Measurements from ENCODE around the gene IKBKE. TPM values are rescaled to one million over a fixed set of nuclear protein-coding genes. Genes with fewer than 3 reads are reported as not detected.

Gene IKBKE
- total RNA-seq, 2 experiments from 2014 or later, result 64.8 to 72.7 TPM

DNA sequence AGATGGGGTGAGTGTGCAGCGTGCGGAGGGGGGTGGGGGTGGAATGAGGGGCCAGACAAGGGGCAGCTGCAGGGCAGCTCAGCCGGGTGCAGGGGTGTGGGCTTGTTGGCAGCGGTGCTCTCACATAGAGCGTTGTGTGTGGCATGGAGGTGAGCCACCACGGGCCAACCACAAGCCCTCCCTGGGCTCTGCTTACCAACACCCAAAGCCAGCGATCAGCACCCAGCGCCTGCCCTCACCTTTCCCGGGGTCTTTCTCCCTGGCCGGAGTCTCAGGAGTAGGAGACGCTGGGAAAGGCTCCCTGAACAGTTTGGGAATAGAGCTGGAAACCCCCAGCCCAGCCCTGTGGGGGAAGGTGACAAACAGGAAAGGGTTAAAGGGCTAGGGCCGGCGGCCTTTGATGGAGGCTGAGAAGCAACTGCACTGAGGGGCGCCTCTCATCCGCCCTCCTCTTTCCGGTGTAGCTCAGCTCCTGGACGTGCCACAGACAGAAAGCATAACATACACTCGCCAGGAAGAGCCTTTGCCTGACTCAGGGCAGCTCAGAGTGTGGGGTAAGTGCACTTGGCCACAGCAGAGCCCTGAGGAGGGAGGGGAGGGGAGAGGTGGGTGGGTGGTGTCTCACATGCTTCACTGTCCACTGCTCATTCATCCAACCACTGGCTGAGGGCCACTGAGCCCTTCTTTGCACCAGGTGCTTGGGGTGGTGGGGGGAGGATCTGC is 577 bp downstream of the IKBKE start:
- H3K4me1 Mint-ChIP-seq, result peaks cover 87% of the 10 kb centered on the region
- peak overlapping the region; percentile 91 for H3K4me3 Mint-ChIP-seq
- H3K27ac Mint-ChIP-seq, result peak overlapping the region; percentile 92
- peaks cover 30% of the 10 kb centered on the region for H3K36me3 Mint-ChIP-seq
- DNase-seq, result peak; percentile 86
- H3K27me3 Mint-ChIP-seq, result no peaks in the 10 kb centered on the region
- H3K9me3 Mint-ChIP-seq (ENCODE audit: low read depth), result no peaks in the 10 kb centered on the region
- CTCF ChIA-PET, result interaction anchor here (0.8 to 5.2 kb wide), 18 partner anchors 9 to 216 kb away, joined by 3 to 60 read pairs (median 10); partner anchors contain the start of genes DYRK3, EIF2D and RASSF5
- ATAC-seq, result peak; percentile 69

DNA sequence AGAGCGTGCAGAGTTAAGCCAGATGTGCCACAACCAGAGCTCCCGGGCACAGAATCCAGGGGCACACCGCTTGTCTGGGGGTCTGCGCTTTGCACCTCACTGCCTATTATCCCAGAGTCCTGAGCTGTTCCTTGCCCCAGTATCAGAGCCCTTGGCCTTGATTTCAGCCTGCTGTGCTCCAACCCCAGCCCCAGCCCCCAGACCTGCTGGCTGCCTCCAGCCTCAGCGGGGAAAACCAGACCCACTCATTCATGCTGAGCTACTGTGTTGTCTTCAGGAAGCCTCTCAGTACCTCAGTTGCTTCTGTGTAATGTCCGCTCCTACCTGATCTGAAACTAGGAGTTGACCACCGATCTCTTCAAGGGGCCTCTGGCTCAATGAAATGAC is 1.1 kb downstream of the IKBKE start:
- peak; percentile 4 for ATAC-seq
- Mint-ChIP-seq H3K27me3 (no peaks in the 10 kb centered on the region), H3K36me3 (peaks cover 35% of the 10 kb centered on the region), H3K9me3 (ENCODE audit: low read depth) (no peaks in the 10 kb centered on the region), H3K4me3 (peak overlapping the region; percentile 91), H3K4me1 (peaks cover 84% of the 10 kb centered on the region), H3K27ac (peak overlapping the region; percentile 92)
- CTCF ChIA-PET, result interaction anchor here (0.9 to 5.2 kb wide), 17 partner anchors 9 to 195 kb away, joined by 3 to 60 read pairs (median 11); partner anchors contain the start of genes DYRK3, EIF2D and RASSF5
- peak; percentile 57 for DNase-seq

- peak overlapping the region; percentile 91 for H3K4me3 Mint-ChIP-seq
- CTCF ChIA-PET, result interaction anchor here (1.1 to 5.2 kb wide), 8 partner anchors 8 to 192 kb away, joined by 3 to 60 read pairs (median 14); partner anchors contain the start of gene DYRK3
- H3K27me3 Mint-ChIP-seq, result no peaks in the 10 kb centered on the region
- ATAC-seq (peak; percentile 11), DNase-seq (peak; percentile 64)
- peak overlapping the region; percentile 92 for H3K27ac Mint-ChIP-seq
- peaks cover 41% of the 10 kb centered on the region for H3K36me3 Mint-ChIP-seq
- peaks cover 78% of the 10 kb centered on the region for H3K4me1 Mint-ChIP-seq
- no peaks in the 10 kb centered on the region for H3K9me3 Mint-ChIP-seq (ENCODE audit: low read depth)
These were observed 1.7 kb downstream of the IKBKE start for GRCh38 chr1:206472024-206472423.

- peak overlapping the region; percentile 92 for H3K27ac Mint-ChIP-seq
- H3K4me3 Mint-ChIP-seq, result peak overlapping the region; percentile 91
- peaks cover 74% of the 10 kb centered on the region for H3K4me1 Mint-ChIP-seq
- no peaks in the 10 kb centered on the region for H3K9me3 Mint-ChIP-seq (ENCODE audit: low read depth)
- DNase-seq (peak; percentile 70), ATAC-seq (peak; percentile 7)
- CTCF ChIA-PET, result interaction anchor here (1.1 to 5.2 kb wide), 7 partner anchors 8 to 191 kb away, joined by 3 to 60 read pairs (median 15); partner anchors contain the start of gene DYRK3
- peaks cover 44% of the 10 kb centered on the region for H3K36me3 Mint-ChIP-seq
- H3K27me3 Mint-ChIP-seq, result no peaks in the 10 kb centered on the region
These were observed 2.2 kb downstream of the IKBKE start for GRCh38 chr1:206472454-206472853.

GRCh38 chr1:206472886-206473285 is 2.6 kb downstream of the IKBKE start:
- Mint-ChIP-seq H3K9me3 (ENCODE audit: low read depth) (no peaks in the 10 kb centered on the region), H3K27me3 (no peaks in the 10 kb centered on the region), H3K36me3 (peaks cover 44% of the 10 kb centered on the region), H3K4me3 (peak overlapping the region; percentile 91), H3K4me1 (peaks cover 70% of the 10 kb centered on the region), H3K27ac (peak overlapping the region; percentile 92)
- CTCF ChIA-PET, result interaction anchor here (2.7 to 5.2 kb wide), 3 partner anchors 11 to 163 kb away, joined by 7 to 58 read pairs (median 20); partner anchors contain the start of gene DYRK3
- ATAC-seq (no peak), DNase-seq (no peak)

DNA sequence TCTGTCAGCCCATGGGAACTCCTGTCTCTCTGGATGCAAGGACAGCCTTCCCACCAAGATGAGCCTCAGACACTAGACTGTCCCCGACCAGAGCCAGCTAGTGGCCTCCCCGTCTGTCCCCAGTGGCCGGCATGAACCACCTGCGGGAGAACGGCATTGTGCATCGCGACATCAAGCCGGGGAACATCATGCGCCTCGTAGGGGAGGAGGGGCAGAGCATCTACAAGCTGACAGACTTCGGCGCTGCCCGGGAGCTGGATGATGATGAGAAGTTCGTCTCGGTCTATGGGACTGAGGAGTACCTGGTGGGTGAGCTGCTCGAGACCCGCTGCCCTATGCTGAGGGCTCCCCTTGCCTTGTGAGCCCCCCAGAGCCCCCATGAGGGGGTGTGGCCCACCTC is 5.8 kb downstream of the IKBKE start:
- H3K9me3 Mint-ChIP-seq (ENCODE audit: low read depth), result no peaks in the 10 kb centered on the region
- peaks cover 48% of the 10 kb centered on the region for H3K4me1 Mint-ChIP-seq
- ATAC-seq (no peak), DNase-seq (no peak)
- H3K27ac Mint-ChIP-seq, result no peak overlapping the region
- no peaks in the 10 kb centered on the region for H3K27me3 Mint-ChIP-seq
- CTCF ChIA-PET, result interaction anchor here (1.9 kb wide), 1 partner anchor 14 kb away, joined by 7 read pairs; no protein-coding TSS in a partner anchor
- H3K4me3 Mint-ChIP-seq, result no peak overlapping the region
- peaks cover 57% of the 10 kb centered on the region for H3K36me3 Mint-ChIP-seq

GRCh38 chr1:206476591-206476990 is 6.3 kb downstream of the IKBKE start:
- H3K4me1 Mint-ChIP-seq, result peaks cover 43% of the 10 kb centered on the region

GRCh38 chr1:206477110-206477509 is 6.8 kb downstream of the IKBKE start:
- Mint-ChIP-seq H3K4me3 (no peak overlapping the region), H3K36me3 (peaks cover 55% of the 10 kb centered on the region), H3K27ac (no peak overlapping the region), H3K4me1 (peaks cover 38% of the 10 kb centered on the region), H3K27me3 (no peaks in the 10 kb centered on the region), H3K9me3 (ENCODE audit: low read depth) (no peaks in the 10 kb centered on the region)
- CTCF ChIA-PET, result interaction anchor here (1.2 to 3.6 kb wide), 4 partner anchors 10 to 187 kb away, joined by 4 to 33 read pairs (median 6); no protein-coding TSS in a partner anchor
- DNase-seq (no peak), ATAC-seq (no peak)

More at GRCh38 chr1:206476591-206476990, 6.3 kb downstream of the IKBKE start:
- Mint-ChIP-seq H3K27ac (no peak overlapping the region), H3K9me3 (ENCODE audit: low read depth) (no peaks in the 10 kb centered on the region), H3K36me3 (peaks cover 58% of the 10 kb centered on the region), H3K4me3 (no peak overlapping the region), H3K27me3 (no peaks in the 10 kb centered on the region)
- ATAC-seq, result no peak
- CTCF ChIA-PET, result interaction anchor here (1.2 to 3.6 kb wide), 4 partner anchors 9 to 187 kb away, joined by 4 to 33 read pairs (median 6); no protein-coding TSS in a partner anchor
- DNase-seq, result no peak

DNA sequence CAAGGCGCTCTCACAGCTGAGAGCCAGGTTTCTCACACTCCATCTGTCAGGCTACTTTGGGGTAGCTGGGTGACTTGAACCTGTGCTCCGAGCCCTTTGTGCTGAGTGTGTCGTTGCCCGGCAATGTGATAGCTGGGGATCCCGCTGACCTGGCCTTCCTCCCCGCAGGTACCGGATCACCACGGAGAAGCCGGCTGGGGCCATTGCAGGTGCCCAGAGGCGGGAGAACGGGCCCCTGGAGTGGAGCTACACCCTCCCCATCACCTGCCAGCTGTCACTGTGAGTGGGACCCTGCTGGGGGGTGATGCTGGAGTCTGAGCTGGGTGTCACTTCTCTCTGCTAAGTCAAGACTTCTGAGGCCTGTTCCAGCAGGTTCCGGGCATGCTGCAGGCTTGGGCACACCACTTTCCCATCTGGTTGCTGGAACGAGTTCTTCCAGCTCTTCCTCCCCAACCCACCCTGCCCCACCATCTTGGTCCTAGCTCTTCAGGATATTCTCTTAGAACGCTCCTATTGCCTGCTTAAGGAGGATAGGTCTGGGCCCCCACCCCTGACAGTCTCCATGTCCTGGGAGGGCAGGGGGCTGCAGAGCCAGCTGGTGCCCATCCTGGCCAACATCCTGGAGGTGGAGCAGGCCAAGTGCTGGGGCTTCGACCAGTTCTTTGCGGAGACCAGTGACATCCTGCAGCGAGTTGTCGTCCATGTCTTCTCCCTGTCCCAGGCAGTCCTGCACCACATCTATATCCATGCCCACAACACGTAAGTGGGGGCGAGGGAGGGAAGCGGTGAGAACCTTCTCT is 7.5 kb downstream of the IKBKE start:
- CTCF ChIA-PET, result interaction anchor here (0.6 to 5.7 kb wide), 9 partner anchors 7 to 738 kb away, joined by 3 to 60 read pairs (median 7); partner anchors contain the start of gene IKBKE
- no peaks in the 10 kb centered on the region for H3K9me3 Mint-ChIP-seq (ENCODE audit: low read depth)
- peaks cover 31% of the 10 kb centered on the region for H3K4me1 Mint-ChIP-seq
- no peaks in the 10 kb centered on the region for H3K27me3 Mint-ChIP-seq
- H3K36me3 Mint-ChIP-seq, result peaks cover 52% of the 10 kb centered on the region
- H3K27ac Mint-ChIP-seq, result no peak overlapping the region
- no peak for ATAC-seq
- DNase-seq, result no peak
- no peak overlapping the region for H3K4me3 Mint-ChIP-seq

GRCh38 chr1:206478746-206479145 is 8.5 kb downstream of the IKBKE start:
- H3K4me1 Mint-ChIP-seq, result peaks cover 23% of the 10 kb centered on the region
- ATAC-seq (no peak), DNase-seq (no peak)
- no peak overlapping the region for H3K4me3 Mint-ChIP-seq
- no peaks in the 10 kb centered on the region for H3K27me3 Mint-ChIP-seq
- H3K9me3 Mint-ChIP-seq (ENCODE audit: low read depth), result no peaks in the 10 kb centered on the region
- H3K36me3 Mint-ChIP-seq, result peaks cover 54% of the 10 kb centered on the region
- CTCF ChIA-PET, result interaction anchor here (0.5 to 5.7 kb wide), 35 partner anchors 8 to 735 kb away, joined by 3 to 60 read pairs (median 5); partner anchors contain the start of genes DYRK3, EIF2D, IKBKE and RASSF5
- no peak overlapping the region for H3K27ac Mint-ChIP-seq

GRCh38 chr1:206479183-206480125 is 9.2 kb downstream of the IKBKE start:
- Mint-ChIP-seq H3K27me3 (no peaks in the 10 kb centered on the region), H3K36me3 (peaks cover 48% of the 10 kb centered on the region), H3K4me1 (peaks cover 17% of the 10 kb centered on the region), H3K4me3 (no peak overlapping the region), H3K9me3 (ENCODE audit: low read depth) (no peaks in the 10 kb centered on the region), H3K27ac (peak overlapping the region; percentile 61)
- ATAC-seq (peak; percentile 72), DNase-seq (peak; percentile 80)
- CTCF ChIA-PET, result interaction anchor here (0.7 to 5.7 kb wide), 44 partner anchors 9 to 233 kb away, joined by 3 to 60 read pairs (median 5); partner anchors contain the start of genes DYRK3, EIF2D, IKBKE and RASSF5

DNA sequence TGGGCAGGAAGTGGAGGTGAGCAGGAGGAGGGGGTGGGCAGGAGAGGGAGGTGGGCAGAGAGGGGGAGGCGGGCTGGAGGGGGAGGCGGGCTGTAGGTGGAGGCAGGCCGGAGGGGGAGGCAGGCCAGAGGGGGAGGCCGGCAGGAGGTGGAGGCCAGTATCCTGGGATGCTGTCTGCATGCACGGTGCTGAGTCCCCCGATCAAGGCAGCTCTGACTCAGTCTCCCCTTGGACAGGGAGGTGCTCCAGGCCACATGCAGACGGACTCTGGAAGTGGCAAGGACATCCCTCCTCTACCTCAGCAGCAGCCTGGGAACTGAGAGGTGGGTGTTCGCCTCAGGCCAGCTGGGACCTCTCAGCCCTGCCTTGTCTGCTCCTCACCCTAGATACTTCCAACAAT is 9.9 kb downstream of the IKBKE start:
- CTCF ChIA-PET, result interaction anchor here (1.2 to 5.7 kb wide), 17 partner anchors 10 to 187 kb away, joined by 3 to 60 read pairs (median 10); partner anchors contain the start of genes DYRK3, EIF2D, IKBKE and RASSF5
- DNase-seq (no peak), ATAC-seq (no peak)
- Mint-ChIP-seq H3K27me3 (no peaks in the 10 kb centered on the region), H3K27ac (no peak overlapping the region), H3K4me3 (no peak overlapping the region), H3K4me1 (peaks cover 9% of the 10 kb centered on the region), H3K9me3 (ENCODE audit: low read depth) (no peaks in the 10 kb centered on the region), H3K36me3 (peaks cover 42% of the 10 kb centered on the region)
